Mesenchymal stem cell (in vitro differentiated cells and primary cell): ENCODE data around the gene EGR1. TPM values are rescaled to one million over a fixed set of nuclear protein-coding genes. Genes with fewer than 3 reads are reported as not detected.

ENCODE experiments used
- small RNA-seq: library from polyadenylated mRNA; stranded (forward); fragments of <200 nt; extraction: miRNeasy Mini kit (QIAGEN cat#:217004); gene quantifications from one replicate; pipeline ENCODE3, GENCODE V24; 2013; ENCODE audit warnings: low read depth

Gene EGR1

Small RNA genes lying within 50 kb of the gene (small RNA-seq; reads per million reads assigned to genes)
- gene AC113403.1 = not detected
